ENCODE results near the gene BANF2. TPM values are rescaled to one million over a fixed set of nuclear protein-coding genes. Genes with fewer than 3 reads are reported as not detected.

The BANF2 gene
- total RNA-seq, 1 donor from 2014 or later = not detected

GRCh38 chr20:17728074-17728473 lies 28.3 kb downstream of the BANF2 start:
- H3K27ac Mint-ChIP-seq = no peak overlapping the region
- H3K4me1 Mint-ChIP-seq (ENCODE audit: low read depth) = peaks cover 4% of the 10 kb centered on the region
- H3K9me3 Mint-ChIP-seq (ENCODE audit: low read depth) = no peaks in the 10 kb centered on the region
- H3K4me3 Mint-ChIP-seq (ENCODE audit: low read depth) = no peak overlapping the region
- no peaks in the 10 kb centered on the region for H3K36me3 Mint-ChIP-seq (ENCODE audit: insufficient read depth)
- DNase-seq (ENCODE audit: low spot score, unreplicated experiment) = no peak
- no peak for TF ChIP-seq CTCF (IDR thresholded peaks at IDR 0.05; ENCODE audit: unreplicated experiment)
- peaks cover 32% of the 10 kb centered on the region for H3K27me3 Mint-ChIP-seq

- H3K4me3 Mint-ChIP-seq (ENCODE audit: low read depth) = no peak overlapping the region
- H3K4me1 Mint-ChIP-seq (ENCODE audit: low read depth) = peaks cover 12% of the 10 kb centered on the region
- H3K9me3 Mint-ChIP-seq (ENCODE audit: low read depth) = no peaks in the 10 kb centered on the region
- H3K36me3 Mint-ChIP-seq (ENCODE audit: insufficient read depth) = no peaks in the 10 kb centered on the region
- H3K27ac Mint-ChIP-seq = no peak overlapping the region
- TF ChIP-seq CTCF (IDR thresholded peaks at IDR 0.05; ENCODE audit: unreplicated experiment) = no peak
- H3K27me3 Mint-ChIP-seq = peaks cover 24% of the 10 kb centered on the region
- no peak for DNase-seq (ENCODE audit: low spot score, unreplicated experiment)
Observed at GRCh38 chr20:17730071-17730470, 30.3 kb downstream of the BANF2 start.

- Mint-ChIP-seq H3K4me3 (ENCODE audit: low read depth) (no peak overlapping the region), H3K27ac (no peak overlapping the region), H3K9me3 (ENCODE audit: low read depth) (peaks cover 2% of the 10 kb centered on the region), H3K27me3 (peaks cover 23% of the 10 kb centered on the region), H3K36me3 (ENCODE audit: insufficient read depth) (peaks cover under 1% of the 10 kb centered on the region), H3K4me1 (ENCODE audit: low read depth) (peaks cover 16% of the 10 kb centered on the region)
- TF ChIP-seq CTCF (IDR thresholded peaks at IDR 0.05; ENCODE audit: unreplicated experiment) = no peak
- DNase-seq (ENCODE audit: low spot score, unreplicated experiment) = no peak
Observed at GRCh38 chr20:17731233-17731632, 31.5 kb downstream of the BANF2 start.

GRCh38 chr20:17732907-17733521 lies 33.2 kb downstream of the BANF2 start:
- Mint-ChIP-seq H3K4me3 (ENCODE audit: low read depth) (no peak overlapping the region), H3K9me3 (ENCODE audit: low read depth) (peaks cover 12% of the 10 kb centered on the region), H3K27me3 (peaks cover 23% of the 10 kb centered on the region), H3K4me1 (ENCODE audit: low read depth) (peaks cover 15% of the 10 kb centered on the region), H3K36me3 (ENCODE audit: insufficient read depth) (peaks cover 2% of the 10 kb centered on the region), H3K27ac (no peak overlapping the region)
- no peak for DNase-seq (ENCODE audit: low spot score, unreplicated experiment)
- no peak for TF ChIP-seq CTCF (IDR thresholded peaks at IDR 0.05; ENCODE audit: unreplicated experiment)

GRCh38 chr20:17733767-17734304 lies 34.1 kb downstream of the BANF2 start:
- Mint-ChIP-seq H3K27ac (peak overlapping the region; percentile 52), H3K27me3 (peaks cover 15% of the 10 kb centered on the region), H3K4me1 (ENCODE audit: low read depth) (peaks cover 15% of the 10 kb centered on the region), H3K4me3 (ENCODE audit: low read depth) (no peak overlapping the region), H3K36me3 (ENCODE audit: insufficient read depth) (peaks cover 2% of the 10 kb centered on the region), H3K9me3 (ENCODE audit: low read depth) (peaks cover 16% of the 10 kb centered on the region)
- DNase-seq (ENCODE audit: low spot score, unreplicated experiment) = no peak
- TF ChIP-seq CTCF (IDR thresholded peaks at IDR 0.05; ENCODE audit: unreplicated experiment) = no peak

All from progenitor cell of endocrine pancreas (in vitro differentiated cells).